Dedifferentiated amniotic fluid mesenchymal stem cell (primary cell): ENCODE results near the gene DGKI.

Source experiments
- DNase-seq: peaks from one replicate; pipeline ENCODE4 v3.0.0-alpha.2; 2016; ENCODE audit errors: extremely low spot score

DGKI gene

GRCh38 chr7:137846827-137847567 lies at the start of gene DGKI:
DGKI (minus strand) TSS chr7:137846974.
- no peak for DNase-seq

GRCh38 chr7:137895301-137896221 lies 48.8 kb upstream of the DGKI start:
- DNase-seq, result no peak

GRCh38 chr7:137893143-137893742 lies 46.5 kb upstream of the DGKI start:
- DNase-seq, result no peak

GRCh38 chr7:137891016-137891655 lies 44.4 kb upstream of the DGKI start:
- DNase-seq, result no peak

GRCh38 chr7:137890449-137890921 lies 43.7 kb upstream of the DGKI start:
- DNase-seq, result no peak

GRCh38 chr7:137888241-137888640 lies 41.5 kb upstream of the DGKI start:
- no peak for DNase-seq

GRCh38 chr7:137886746-137887145 lies 40.0 kb upstream of the DGKI start:
- DNase-seq, result peak; percentile 16

- DNase-seq, result no peak
Measured at GRCh38 chr7:137886281-137886680, 39.5 kb upstream of the DGKI start.

GRCh38 chr7:137885678-137886077 lies 38.9 kb upstream of the DGKI start:
- DNase-seq, result no peak

- DNase-seq, result no peak
Measured at GRCh38 chr7:137882806-137883205, 36.0 kb upstream of the DGKI start.

- DNase-seq, result peak; percentile 72
Measured at GRCh38 chr7:137882261-137882668, 35.5 kb upstream of the DGKI start.

GRCh38 chr7:137881607-137882260 lies 35.0 kb upstream of the DGKI start:
- no peak for DNase-seq

GRCh38 chr7:137880432-137880831 lies 33.7 kb upstream of the DGKI start:
- peak; percentile 48 for DNase-seq

GRCh38 chr7:137879357-137880158 lies 32.8 kb upstream of the DGKI start:
- peak; percentile 19 for DNase-seq

- DNase-seq, result no peak
Measured at GRCh38 chr7:137878333-137878961, 31.7 kb upstream of the DGKI start.

- no peak for DNase-seq
Measured at GRCh38 chr7:137877027-137877675, 30.4 kb upstream of the DGKI start.

- DNase-seq, result no peak
Measured at GRCh38 chr7:137875746-137876145, 29.0 kb upstream of the DGKI start.

- DNase-seq, result peak; percentile 90
Measured at GRCh38 chr7:137873979-137874777, 27.4 kb upstream of the DGKI start.

- DNase-seq, result peak; percentile 72
Measured at GRCh38 chr7:137873524-137873923, 26.8 kb upstream of the DGKI start.
